COR-L47 (cell line): Measurements from ENCODE around the gene ENTPD1.
"Not testable (repeated sequence)": the region's sequence is repeated elsewhere in the genome, so short reads cannot be mapped to it uniquely, and the experiment has no call there.

Experiments
- DNase-seq: peaks from one replicate; lab custom pipeline; 2025; lab: John Stamatoyannopoulos, UW

ENTPD1 gene

GRCh38 chr10:95756041-95756761 lies at the start of gene ENTPD1:
ENTPD1 (plus strand) TSS chr10:95756163; CDS start chr10:95756240, 77 bp downstream.
- no peak for DNase-seq

GRCh38 chr10:95706573-95706972 lies 49.4 kb upstream of the ENTPD1 start:
- DNase-seq: no peak

- no peak for DNase-seq
These were observed 49.0 kb upstream of the ENTPD1 start for GRCh38 chr10:95706990-95707389.

- no peak for DNase-seq
These were observed 44.5 kb upstream of the ENTPD1 start for GRCh38 chr10:95711492-95711891.

- no peak for DNase-seq
These were observed 39.5 kb upstream of the ENTPD1 start for GRCh38 chr10:95716466-95716865.

- DNase-seq: no peak
These were observed 39.1 kb upstream of the ENTPD1 start for GRCh38 chr10:95716866-95717265.

- DNase-seq: not testable (repeated sequence)
These were observed 35.2 kb upstream of the ENTPD1 start for GRCh38 chr10:95720745-95721144.

- not testable (repeated sequence) for DNase-seq
These were observed 33.5 kb upstream of the ENTPD1 start for GRCh38 chr10:95722496-95722895.

- no peak for DNase-seq
These were observed 27.4 kb upstream of the ENTPD1 start for GRCh38 chr10:95728526-95728925.

GRCh38 chr10:95729323-95730055 lies 26.5 kb upstream of the ENTPD1 start:
- no peak for DNase-seq

GRCh38 chr10:95730233-95730632 lies 25.7 kb upstream of the ENTPD1 start:
- no peak for DNase-seq

- not testable (repeated sequence) for DNase-seq
These were observed 23.1 kb upstream of the ENTPD1 start for GRCh38 chr10:95732907-95733306.

- DNase-seq: no peak
These were observed 16.9 kb upstream of the ENTPD1 start for GRCh38 chr10:95739056-95739455.

- peak; percentile 3 for DNase-seq
These were observed 14.0 kb upstream of the ENTPD1 start for GRCh38 chr10:95741807-95742467.

GRCh38 chr10:95742485-95742884 lies 13.5 kb upstream of the ENTPD1 start:
- DNase-seq: peak; percentile 39

GRCh38 chr10:95742962-95743535 lies 12.9 kb upstream of the ENTPD1 start:
- DNase-seq: no peak

- DNase-seq: no peak
These were observed 10.5 kb upstream of the ENTPD1 start for GRCh38 chr10:95745501-95745900.

- DNase-seq: no peak
These were observed 7.6 kb upstream of the ENTPD1 start for GRCh38 chr10:95748349-95748748.

GRCh38 chr10:95755511-95756004 lies 405 bp upstream of the ENTPD1 start:
- DNase-seq: no peak

- no peak for DNase-seq
These were observed 1.1 kb downstream of the ENTPD1 start for GRCh38 chr10:95756809-95757684.

GRCh38 chr10:95758351-95759025 lies 2.5 kb downstream of the ENTPD1 start:
- no peak for DNase-seq
